Posterior cingulate gyrus (tissue), 11 donors: Measurements from ENCODE around the gene MCF2L2.

Source experiments
- DNase-seq, 10 donors: peaks; one replicate each; pipeline versions ENCODE4 v3.0.0 to v3.0.0-alpha.2; 2020 to 2021; ENCODE audit warnings: mixed read lengths in 3 of 10
- intact Hi-C: fragments of 100-400 bp; cut with DNase I; formaldehyde crosslinking; loops from one replicate; pipeline ENCODE4 v1.15.1; 2023

The MCF2L2 gene

DNA sequence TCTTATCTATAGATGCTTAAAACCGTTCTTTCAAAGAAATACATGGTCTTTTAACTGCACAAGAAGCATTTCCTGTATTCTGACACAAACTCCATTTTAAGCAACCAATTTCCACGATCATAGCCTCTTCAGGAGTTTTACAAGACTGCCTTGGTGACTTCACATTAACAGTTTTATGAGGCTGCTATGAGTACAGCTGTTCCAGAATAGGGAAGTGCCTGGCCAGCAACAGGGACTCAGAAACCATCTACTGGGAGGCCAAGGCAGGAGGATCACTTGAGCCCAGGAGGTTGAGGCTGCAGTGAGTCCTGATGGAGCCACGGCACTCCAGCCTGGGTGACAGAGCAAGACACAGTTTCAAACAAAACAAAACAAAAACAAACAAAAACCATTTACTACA, 96.9 kb downstream of the MCF2L2 start:
- intact Hi-C loops, result no loop called here
- DNase-seq, result no peak

DNA sequence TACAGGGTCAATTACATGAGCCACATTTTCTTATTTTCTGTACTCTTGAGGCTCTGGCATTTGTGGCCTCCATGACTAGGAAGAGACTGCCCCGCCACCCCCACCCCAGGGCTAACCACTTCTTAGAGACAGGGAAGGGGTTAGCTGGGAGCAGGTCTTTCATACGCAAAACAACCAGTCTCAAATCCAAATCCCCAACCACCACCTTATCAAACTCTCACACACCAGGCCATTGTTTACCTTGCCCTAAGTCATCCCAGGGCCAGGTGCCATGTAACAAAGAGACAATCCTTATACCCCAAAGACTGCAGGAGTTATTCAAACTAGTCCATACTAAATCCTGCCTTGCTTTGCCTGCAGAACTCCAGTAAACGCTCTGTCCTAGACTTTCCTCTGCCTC, 97.5 kb downstream of the MCF2L2 start:
- DNase-seq, result no peak
- intact Hi-C loops, result no loop called here

DNA sequence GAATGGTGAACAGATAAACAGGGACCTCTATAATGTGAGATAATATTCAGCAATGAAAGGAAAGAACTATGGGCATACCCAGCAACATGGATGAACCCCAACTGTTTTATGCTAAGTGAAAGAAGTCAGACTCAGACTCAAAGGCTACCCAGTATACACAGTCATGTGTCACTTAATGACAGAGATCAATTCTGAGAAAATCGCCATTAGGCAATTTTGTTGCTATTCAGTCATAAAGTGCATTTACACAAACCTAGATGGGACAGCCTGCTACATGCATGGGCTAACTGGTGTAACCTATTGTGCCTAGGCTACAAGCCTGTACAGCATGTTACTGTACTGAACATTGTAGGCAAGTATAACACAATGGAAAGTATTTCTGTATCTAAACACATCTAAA, 98.9 kb downstream of the MCF2L2 start:
- intact Hi-C loops, result no loop called here
- no peak for DNase-seq

DNA sequence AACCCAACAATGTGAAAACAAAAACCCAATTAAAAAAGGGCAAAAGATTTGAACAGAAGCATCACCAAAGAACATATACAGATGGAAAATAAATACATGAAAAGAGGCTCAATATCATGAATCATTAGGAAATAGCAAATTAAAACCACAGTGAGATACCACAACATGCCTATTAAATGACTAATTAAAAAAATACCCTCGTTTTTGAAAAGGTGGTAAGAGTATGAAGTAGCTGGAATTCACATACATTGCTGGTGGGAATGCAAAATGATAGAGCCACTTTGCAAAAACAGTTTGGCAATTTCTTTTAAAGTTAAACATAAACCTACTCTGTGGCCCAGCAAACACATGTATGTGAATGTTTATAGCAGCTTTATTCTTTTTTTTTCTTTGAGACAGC, 99.6 kb downstream of the MCF2L2 start:
- intact Hi-C loops, result no loop called here
- DNase-seq, result no peak

DNA sequence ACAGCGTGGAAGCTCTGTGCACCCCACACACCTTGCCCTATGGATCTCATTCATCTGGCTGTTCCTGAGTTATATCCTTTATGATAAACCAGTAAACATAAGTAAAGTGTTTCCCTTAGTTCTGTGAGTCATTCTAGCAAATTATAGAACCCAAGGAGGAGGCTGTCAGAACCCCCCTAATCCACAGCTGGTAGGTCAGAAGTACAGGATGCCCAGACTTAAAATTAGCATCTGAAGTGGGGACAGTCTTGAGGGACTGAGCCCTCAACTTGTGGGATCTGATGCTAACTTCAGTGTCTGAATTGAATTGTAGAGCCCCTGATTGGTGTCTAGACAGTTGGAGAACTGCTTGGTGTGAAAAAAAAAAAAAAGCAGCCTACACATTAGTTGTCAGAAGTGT, 100.3 kb downstream of the MCF2L2 start:
- intact Hi-C loops, result no loop called here
- DNase-seq, result no peak

DNA sequence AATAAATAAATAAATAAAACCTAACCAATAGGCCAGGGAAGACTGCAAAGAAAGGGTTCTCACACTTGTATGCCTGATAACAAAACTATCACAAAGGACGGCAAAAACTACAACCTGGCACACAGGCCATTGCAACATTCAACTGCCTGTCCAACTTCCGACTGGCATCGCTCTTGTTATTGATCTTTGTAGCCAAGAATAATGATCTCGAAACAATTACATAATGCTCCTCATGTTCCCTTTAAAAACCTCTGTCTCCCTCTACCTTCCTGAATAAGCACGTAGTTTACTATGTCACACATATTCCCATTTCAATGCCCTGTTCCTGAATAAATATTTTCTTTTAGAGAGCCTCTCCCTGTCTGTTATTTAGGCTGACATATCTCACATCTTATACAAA, 101.1 kb downstream of the MCF2L2 start:
- no peak for DNase-seq
- intact Hi-C loops, result no loop called here

DNA sequence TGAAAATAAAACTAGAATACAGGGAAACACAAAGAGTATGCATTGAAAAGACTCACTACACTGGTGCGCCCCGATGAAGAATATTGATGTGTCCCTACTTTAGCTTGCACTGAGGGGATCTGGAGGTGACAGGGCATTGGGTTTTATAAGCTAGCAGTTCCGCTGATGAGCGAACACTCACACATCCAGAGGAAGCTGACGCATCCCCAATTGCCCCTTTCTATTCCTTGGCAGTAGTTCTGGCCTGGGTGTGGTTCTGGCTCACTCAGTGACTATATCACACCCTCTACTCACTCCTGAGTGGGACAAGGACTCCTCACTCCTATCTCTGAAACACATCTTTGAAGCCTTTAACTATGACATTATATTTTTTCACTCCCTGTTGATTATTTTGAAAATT, 104.3 kb downstream of the MCF2L2 start:
- intact Hi-C loops, result no loop called here
- no peak for DNase-seq

DNA sequence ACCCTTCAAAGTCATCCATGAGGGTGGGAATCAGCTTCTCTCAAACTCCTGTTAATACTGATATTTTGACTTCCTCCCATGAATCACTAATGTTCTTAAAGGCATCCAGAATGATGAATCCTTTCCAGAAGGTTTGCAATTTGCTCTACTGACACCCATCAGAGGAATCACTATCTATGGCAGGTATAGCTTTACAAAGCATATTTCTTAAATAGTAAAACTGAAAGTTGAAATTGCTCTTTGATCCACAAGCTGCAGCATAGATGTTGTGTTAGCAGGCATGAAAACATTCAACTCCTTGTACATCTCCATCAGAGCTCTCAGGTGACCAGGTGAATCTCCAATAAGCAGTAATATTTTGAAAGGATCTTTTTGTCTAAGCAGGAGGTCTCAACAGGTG, 109.0 kb downstream of the MCF2L2 start:
- DNase-seq, result no peak
- intact Hi-C loops, result no loop called here

DNA sequence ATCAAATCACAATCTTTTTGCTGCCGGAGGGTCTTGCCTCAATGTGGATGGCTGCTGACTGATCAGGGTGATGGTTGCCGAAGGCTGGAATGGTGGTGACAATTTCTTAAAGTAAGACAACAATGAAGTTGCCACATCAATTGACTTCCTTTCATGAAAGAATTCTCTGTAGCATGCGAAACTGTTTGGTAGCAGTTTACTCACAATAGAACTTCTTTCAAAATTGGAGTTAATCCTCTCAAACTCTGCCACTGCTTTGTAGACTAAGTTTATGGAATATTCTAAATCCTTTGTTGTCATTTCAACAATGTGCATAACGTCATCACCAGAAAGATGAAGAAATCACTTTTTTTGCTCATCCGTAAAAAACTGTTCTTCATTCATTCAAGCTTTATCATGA, 109.5 kb downstream of the MCF2L2 start:
- DNase-seq, result no peak
- intact Hi-C loops, result no loop called here

DNA sequence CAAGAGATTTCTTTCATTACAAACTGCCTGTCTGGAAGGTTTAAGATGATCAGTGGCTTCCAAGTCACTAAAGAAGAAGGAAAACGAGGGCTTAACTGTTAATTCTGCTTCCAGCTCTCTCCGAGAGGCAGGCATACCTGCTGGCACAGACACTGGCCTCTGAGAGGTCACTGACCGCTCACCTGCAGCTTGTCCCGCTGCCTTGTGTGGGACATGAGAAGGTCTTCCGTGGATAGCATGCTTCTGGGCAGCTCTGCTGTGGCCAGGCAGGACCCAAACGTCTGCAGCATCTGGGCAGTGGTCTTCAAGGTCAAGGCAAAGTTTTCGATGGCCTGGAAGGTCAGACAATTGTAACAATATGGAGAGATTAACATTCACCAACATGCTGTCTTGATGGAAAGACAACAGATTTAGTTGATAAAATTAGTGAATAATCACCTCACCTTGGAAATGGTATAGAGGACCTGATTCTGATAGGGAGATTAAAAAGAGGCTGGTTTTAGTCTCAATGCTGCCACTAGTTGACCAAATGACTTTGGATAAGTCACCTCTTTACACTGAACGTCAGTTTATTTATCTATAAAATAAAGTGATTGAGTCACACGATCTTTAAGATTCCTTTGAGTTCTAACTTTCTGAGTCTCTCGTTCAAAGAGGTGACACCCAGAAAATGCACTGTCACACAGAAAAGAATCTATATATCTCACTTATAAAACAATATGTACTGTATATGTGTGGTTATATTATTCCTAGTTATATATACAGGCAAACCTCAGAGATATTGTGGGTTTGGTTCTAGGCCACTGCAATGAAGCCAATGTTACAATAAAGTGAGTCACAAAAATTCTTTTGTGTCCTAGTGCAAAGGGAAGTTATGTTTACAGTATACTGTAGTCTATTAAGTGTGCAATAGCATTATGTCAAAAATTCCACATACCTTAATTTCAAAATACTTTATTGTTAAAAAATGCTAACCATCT, 110.2 kb downstream of the MCF2L2 start:
- intact Hi-C loops, result no loop called here
- no peak for DNase-seq

DNA sequence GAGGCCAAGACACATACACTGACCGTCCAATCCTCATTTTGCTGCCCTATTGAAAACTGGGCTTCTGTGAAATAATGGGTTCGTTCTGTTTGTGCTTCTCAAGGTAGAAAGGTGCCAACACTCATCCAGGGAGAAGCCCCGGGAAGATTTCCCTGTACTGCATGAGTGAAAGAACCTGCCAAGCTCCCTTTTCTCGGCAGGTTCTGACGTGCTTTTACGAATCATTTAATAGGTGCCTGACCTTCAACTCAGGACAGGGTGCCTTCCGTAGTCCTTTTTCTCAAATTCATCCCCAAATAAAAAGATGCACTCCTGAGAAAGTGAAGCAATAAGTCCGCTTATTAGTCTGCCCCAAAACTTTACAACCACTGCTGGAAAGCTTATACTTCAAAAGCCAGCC, 111.1 kb downstream of the MCF2L2 start:
- no peak for DNase-seq
- intact Hi-C loops, result no loop called here

DNA sequence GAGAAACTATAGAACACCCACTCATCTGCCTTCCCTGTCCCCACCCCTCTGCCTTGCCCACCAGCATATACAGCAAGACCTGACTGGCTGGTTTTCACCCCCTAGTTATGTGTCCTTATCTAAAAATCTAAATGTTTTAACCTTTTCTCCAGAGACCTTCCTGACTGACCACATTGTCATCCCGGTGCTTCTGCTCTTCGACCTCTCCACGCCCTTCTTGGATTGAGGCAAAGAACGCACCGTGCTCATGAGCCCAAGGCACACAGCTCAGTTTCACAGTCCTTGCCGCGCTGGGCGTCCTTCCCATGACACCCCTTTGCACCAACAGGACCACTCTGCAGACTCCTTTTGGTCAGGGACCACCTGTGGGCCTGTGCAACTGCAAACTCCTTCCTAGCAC, 112.7 kb downstream of the MCF2L2 start:
- peak in 1 of 10 donors; percentile 70 for DNase-seq
- intact Hi-C loops, result no loop called here

DNA sequence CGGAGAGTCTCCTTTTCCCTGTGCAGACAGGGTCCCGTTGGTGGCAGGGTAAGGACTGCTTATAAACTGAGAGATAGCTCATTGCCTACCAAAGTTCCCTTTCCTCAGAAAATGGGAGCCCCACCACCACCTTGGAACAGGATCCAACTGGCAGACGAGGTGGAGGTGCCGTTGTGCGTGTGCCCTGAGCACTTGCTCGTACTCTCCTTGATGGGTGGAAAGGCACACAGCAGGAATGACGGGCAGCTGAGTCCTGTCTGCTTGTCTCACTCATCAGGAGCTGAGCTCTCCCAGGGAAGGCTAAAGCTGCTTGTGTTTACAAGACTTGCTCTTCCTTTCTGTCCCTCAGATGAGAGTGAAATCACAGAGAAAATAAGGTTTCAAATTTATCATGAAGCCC, 114.7 kb downstream of the MCF2L2 start:
- peak in 1 of 10 donors; percentile 40 for DNase-seq
- intact Hi-C loops, result no loop called here

DNA sequence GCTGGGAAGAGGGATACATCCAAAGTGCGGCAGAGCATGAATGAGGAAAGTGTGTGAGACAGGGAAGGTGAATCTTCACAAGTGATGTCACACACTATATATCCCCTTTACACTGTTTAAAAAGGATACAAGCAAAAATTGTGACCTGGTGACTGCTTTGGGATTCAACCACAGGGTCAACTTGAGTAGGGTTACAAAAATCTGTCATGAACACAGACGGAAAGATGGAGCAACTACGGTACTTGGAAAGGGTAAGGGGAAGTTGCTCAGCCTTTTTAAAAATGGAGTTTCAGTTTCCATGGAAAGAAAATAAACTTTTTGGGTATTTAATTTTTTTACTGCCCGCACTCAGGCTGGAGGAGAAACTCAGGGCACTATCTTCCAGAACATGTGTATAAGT, 115.1 kb downstream of the MCF2L2 start:
- DNase-seq, result no peak
- intact Hi-C loops, result no loop called here

DNA sequence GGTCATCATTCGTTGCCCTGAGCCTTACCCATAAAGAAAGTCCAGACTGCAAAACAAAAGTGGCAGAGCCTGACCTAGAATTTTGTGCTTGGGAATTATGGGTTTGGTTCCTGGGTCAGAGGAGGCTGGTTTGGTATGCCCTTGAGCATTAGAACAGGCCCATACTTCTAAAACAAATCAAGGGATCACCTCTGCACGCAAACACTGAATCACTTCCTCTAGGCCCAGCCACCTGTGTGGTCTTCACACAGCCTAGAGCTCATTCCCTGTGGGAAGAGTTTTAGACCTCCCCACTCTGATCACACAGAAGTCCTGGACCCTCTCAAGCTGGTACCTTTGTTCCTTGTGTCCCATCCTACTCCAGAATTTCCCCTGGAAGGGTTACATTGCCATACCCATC, 116.0 kb downstream of the MCF2L2 start:
- no peak for DNase-seq

DNA sequence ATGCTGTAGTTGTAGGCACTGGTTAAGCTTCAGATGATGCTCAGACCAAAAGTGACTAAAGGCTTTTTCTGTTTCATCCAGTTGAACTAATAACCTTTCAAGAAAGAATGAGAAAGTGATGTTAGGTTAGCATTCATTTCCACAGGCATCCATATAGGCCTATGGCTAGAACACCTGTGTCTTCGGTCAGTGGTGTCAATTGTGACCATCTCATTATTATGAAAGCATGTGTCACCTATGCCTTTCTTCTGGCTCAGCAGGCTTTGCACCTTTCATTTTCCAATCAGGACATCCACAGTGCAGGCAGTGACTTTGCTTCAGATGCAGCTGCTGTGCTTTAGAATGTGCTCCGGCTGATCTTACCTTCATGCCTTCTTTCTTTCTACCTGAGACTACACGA, 117.5 kb downstream of the MCF2L2 start:
- DNase-seq, result no peak
- intact Hi-C loops, result no loop called here

More for the DNA sequence above, 116.0 kb downstream of the MCF2L2 start:
- intact Hi-C loops, result no loop called here

DNA sequence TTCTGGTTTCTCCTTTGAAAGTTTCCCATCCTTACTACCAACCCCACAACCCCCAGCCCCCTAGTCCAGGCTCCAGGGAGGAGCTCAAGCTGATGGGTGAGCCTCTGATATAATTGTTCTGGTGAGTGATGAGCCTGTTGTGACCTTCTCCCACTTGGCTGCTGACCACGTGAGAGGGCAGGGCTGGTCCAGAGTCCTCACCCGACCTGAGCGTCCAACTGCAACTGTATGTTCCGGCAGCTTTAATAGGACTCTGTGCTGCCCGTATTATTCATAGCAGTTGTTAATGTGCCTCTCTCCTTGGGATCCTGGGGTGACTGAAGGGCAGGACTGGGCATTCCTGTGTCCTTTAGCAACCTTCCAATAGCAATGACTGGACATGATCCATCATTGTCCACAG, 119.1 kb downstream of the MCF2L2 start:
- DNase-seq, result no peak

DNA sequence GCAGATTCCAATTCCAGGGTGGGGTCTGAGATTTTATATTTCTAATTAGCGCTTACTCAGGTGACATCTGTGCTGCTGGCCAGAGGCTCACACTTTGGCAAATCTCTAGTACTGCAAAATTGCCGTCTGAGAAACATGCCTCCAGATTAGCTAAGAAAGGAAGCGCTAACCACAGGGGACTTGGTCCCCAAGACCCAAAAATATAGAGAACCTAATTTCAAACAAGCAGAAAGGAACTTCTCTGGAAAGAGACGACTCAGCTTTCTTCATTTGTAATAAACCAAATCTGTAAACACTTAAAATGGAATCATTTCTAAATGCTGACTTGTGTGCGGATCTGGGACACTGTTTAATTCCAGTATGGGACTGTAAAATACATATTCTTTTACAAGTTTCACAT, 119.7 kb downstream of the MCF2L2 start:
- intact Hi-C loops, result no loop called here
- no peak for DNase-seq

More for the DNA sequence above, 119.1 kb downstream of the MCF2L2 start:
- intact Hi-C loops, result no loop called here

DNA sequence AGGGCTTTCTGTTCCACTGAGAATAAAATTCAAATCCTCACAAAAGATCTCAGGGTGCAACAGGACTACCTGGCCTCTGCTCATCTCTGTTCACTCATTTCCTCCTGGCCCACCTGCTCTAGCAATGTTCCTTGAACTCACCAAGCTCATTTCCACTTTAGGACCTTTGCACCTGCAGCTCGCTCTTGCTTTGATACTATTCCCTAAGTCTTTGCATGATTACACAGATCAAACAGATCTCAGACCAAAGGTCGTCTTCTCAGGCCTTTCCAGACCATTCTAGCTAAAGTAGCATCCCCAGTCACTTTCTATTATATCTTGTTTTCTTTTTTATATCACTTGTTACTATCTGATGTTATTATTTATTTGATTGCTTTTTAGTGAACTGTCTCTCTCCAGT, 120.7 kb downstream of the MCF2L2 start:
- intact Hi-C loops, result no loop called here
- DNase-seq, result no peak

DNA sequence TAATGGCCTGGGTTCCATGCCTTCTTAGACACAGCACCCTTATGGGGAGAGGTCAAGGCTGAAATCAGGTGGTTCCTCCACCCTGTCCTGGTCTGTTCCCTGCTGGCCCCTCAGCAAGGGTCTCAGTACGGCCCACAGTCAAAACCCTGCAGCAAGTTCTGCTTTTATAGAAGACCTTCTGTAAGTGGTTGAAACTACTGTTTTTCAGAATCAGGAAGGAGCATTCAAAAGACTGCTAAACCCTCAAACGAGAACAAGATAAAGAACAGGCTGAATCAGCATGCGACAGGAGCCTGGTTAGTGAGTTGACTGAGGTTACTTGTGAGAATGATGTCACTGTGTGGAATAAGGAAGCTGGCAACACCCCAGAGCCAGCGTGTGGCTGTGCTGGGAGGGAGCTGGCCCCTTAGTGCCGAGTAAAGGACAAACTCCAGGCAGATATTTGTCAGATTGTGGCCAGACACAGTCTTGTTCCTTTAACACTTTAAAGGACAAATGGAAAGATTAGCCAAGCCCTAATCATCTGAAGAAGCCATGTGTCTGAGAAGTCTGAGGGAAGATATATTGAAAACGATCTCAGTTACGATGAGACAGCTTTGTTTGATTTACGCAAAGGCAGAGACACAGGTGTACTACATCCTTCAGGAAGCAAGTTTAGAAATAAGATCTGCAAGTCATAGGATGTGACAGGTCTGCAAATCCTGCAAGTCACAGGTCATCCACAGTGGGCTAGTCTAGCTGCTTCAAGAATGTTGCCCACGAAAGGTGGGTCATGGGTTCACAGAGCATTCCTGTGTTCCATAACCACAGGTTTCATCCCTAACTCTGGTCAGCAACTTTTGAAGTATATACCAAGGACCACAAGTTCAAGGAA, 121.4 kb downstream of the MCF2L2 start:
- DNase-seq, result peak in 7 of 10 donors; percentile 17 to 88 (median 31)
- intact Hi-C loops, result no loop called here

DNA sequence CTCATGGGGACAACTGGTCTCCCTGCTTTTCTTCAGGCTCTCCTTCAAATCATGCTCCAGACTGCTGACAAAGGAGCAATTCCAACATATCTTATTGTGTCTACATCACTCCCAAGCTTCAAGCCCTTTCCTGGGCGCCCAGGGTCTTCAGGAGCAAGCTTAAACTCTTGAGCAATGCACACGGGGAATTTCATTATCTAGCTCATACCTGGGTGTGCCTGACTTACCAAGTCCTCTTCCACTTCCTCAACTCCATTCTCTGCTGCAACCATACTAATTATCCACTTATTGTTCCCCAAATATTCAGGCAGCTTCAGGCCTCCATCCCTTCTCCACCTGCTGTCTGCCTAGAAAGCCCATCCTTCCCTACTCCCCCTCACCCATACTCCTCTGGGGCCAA, 124.7 kb downstream of the MCF2L2 start:
- intact Hi-C loops, result no loop called here
- DNase-seq, result no peak
